Measurements from ENCODE around the gene WDR11.

GRCh38 chr10:120949609-120950031 is 98.5 kb downstream of the WDR11 start:
- no peak for TF ChIP-seq POLR2A (IDR thresholded peaks at IDR 0.05)
- no peak for TF ChIP-seq CTCF (IDR thresholded peaks at IDR 0.05)
- no peak for TF ChIP-seq POLR2AphosphoS5 (IDR thresholded peaks at IDR 0.05)
